Measurements from ENCODE around the gene FNIP1.
"Not testable (repeated sequence)": the region's sequence is repeated elsewhere in the genome, so short reads cannot be mapped to it uniquely, and the experiment has no call there.

The FNIP1 gene

GRCh38 chr5:131747180-131748105 lies 49.4 kb downstream of the FNIP1 start:
- TF ChIP-seq CTCF (IDR thresholded peaks at IDR 0.05), result no peak
- Mint-ChIP-seq H3K27ac (peak overlapping the region; percentile 4), H3K4me3 (no peak overlapping the region), H3K4me1 (no peaks in the 10 kb centered on the region), H3K27me3 (ENCODE audit: low read depth, poor library complexity) (no peaks in the 10 kb centered on the region), H3K9me3 (peaks cover 2% of the 10 kb centered on the region), H3K36me3 (ENCODE audit: low read depth) (peaks cover 36% of the 10 kb centered on the region)
- no peak for DNase-seq

- Mint-ChIP-seq H3K36me3 (ENCODE audit: low read depth) (peaks cover 39% of the 10 kb centered on the region), H3K9me3 (no peaks in the 10 kb centered on the region), H3K27ac (no peak overlapping the region), H3K4me3 (no peak overlapping the region), H3K27me3 (ENCODE audit: low read depth, poor library complexity) (no peaks in the 10 kb centered on the region), H3K4me1 (no peaks in the 10 kb centered on the region)
- TF ChIP-seq CTCF (IDR thresholded peaks at IDR 0.05), result no peak
- DNase-seq, result no peak
Observed at GRCh38 chr5:131746423-131746822, 50.4 kb downstream of the FNIP1 start.

- no peak for TF ChIP-seq CTCF (IDR thresholded peaks at IDR 0.05)
- no peaks in the 10 kb centered on the region for H3K4me1 Mint-ChIP-seq
- no peak for DNase-seq
- no peak overlapping the region for H3K4me3 Mint-ChIP-seq
- H3K27ac Mint-ChIP-seq, result no peak overlapping the region
- no peaks in the 10 kb centered on the region for H3K9me3 Mint-ChIP-seq
- H3K36me3 Mint-ChIP-seq (ENCODE audit: low read depth), result peaks cover 47% of the 10 kb centered on the region
- no peaks in the 10 kb centered on the region for H3K27me3 Mint-ChIP-seq (ENCODE audit: low read depth, poor library complexity)
Observed at GRCh38 chr5:131745703-131746102, 51.1 kb downstream of the FNIP1 start.

- no peaks in the 10 kb centered on the region for H3K9me3 Mint-ChIP-seq
- no peak for DNase-seq
- H3K36me3 Mint-ChIP-seq (ENCODE audit: low read depth), result peaks cover 52% of the 10 kb centered on the region
- no peak overlapping the region for H3K27ac Mint-ChIP-seq
- no peaks in the 10 kb centered on the region for H3K27me3 Mint-ChIP-seq (ENCODE audit: low read depth, poor library complexity)
- no peak for TF ChIP-seq CTCF (IDR thresholded peaks at IDR 0.05)
- no peak overlapping the region for H3K4me3 Mint-ChIP-seq
- H3K4me1 Mint-ChIP-seq, result no peaks in the 10 kb centered on the region
Observed at GRCh38 chr5:131745155-131745554, 51.7 kb downstream of the FNIP1 start.

GRCh38 chr5:131740477-131740876 lies 56.3 kb downstream of the FNIP1 start:
- peaks cover 78% of the 10 kb centered on the region for H3K36me3 Mint-ChIP-seq (ENCODE audit: low read depth)
- H3K27me3 Mint-ChIP-seq (ENCODE audit: low read depth, poor library complexity), result no peaks in the 10 kb centered on the region
- DNase-seq, result no peak
- TF ChIP-seq CTCF (IDR thresholded peaks at IDR 0.05), result no peak
- no peak overlapping the region for H3K4me3 Mint-ChIP-seq
- H3K9me3 Mint-ChIP-seq, result no peaks in the 10 kb centered on the region
- no peak overlapping the region for H3K27ac Mint-ChIP-seq
- H3K4me1 Mint-ChIP-seq, result no peaks in the 10 kb centered on the region

- H3K27me3 Mint-ChIP-seq (ENCODE audit: low read depth, poor library complexity), result peaks cover 3% of the 10 kb centered on the region
- peaks cover 92% of the 10 kb centered on the region for H3K36me3 Mint-ChIP-seq (ENCODE audit: low read depth)
- peaks cover 26% of the 10 kb centered on the region for H3K9me3 Mint-ChIP-seq
- no peaks in the 10 kb centered on the region for H3K4me1 Mint-ChIP-seq
- TF ChIP-seq CTCF (IDR thresholded peaks at IDR 0.05), result no peak
- no peak overlapping the region for H3K27ac Mint-ChIP-seq
- no peak overlapping the region for H3K4me3 Mint-ChIP-seq
- no peak for DNase-seq
Observed at GRCh38 chr5:131735393-131735792, 61.4 kb downstream of the FNIP1 start.

GRCh38 chr5:131734939-131735338 lies 61.9 kb downstream of the FNIP1 start:
- H3K27me3 Mint-ChIP-seq (ENCODE audit: low read depth, poor library complexity); H3K4me1 Mint-ChIP-seq; DNase-seq; H3K4me3 Mint-ChIP-seq; H3K27ac Mint-ChIP-seq: not testable (repeated sequence)
- H3K9me3 Mint-ChIP-seq, result peaks cover 28% of the 10 kb centered on the region
- H3K36me3 Mint-ChIP-seq (ENCODE audit: low read depth), result peaks cover 91% of the 10 kb centered on the region

GRCh38 chr5:131729292-131729691 lies 67.5 kb downstream of the FNIP1 start:
- H3K9me3 Mint-ChIP-seq, result peaks cover 68% of the 10 kb centered on the region
- H3K4me1 Mint-ChIP-seq, result not testable (repeated sequence)
- peaks cover 97% of the 10 kb centered on the region for H3K36me3 Mint-ChIP-seq (ENCODE audit: low read depth)

More at GRCh38 chr5:131729292-131729691, 67.5 kb downstream of the FNIP1 start:
- H3K27me3 Mint-ChIP-seq (ENCODE audit: low read depth, poor library complexity); H3K27ac Mint-ChIP-seq; H3K4me3 Mint-ChIP-seq; DNase-seq: not testable (repeated sequence)
